ENCODE measurements around the gene GPR156. TPM values are rescaled to one million over a fixed set of nuclear protein-coding genes. Genes with fewer than 3 reads are reported as not detected.

GPR156 gene
- total and polyA plus RNA-seq, 4 donors, result 0.08 to 0.71 (median 0.41) TPM

- no peak for TF ChIP-seq CTCF (IDR thresholded peaks at IDR 0.05; ENCODE audit: control extremely low read depth, extremely low read depth)
- H3K27ac ChIP-seq (ENCODE audit: low read depth in 1 of 2, low read length in 1 of 2), result no peak overlapping the region
- no peaks in the 10 kb centered on the region for H3K36me3 ChIP-seq (ENCODE audit: control insufficient read depth in 4 of 4, insufficient read depth in 4 of 4, low read length in 4 of 4)
- no peaks in the 10 kb centered on the region for H3K4me1 ChIP-seq (ENCODE audit: control insufficient read depth in 5 of 5, insufficient read depth in 5 of 5, low read length in 5 of 5)
- no peak overlapping the region for H3K4me3 ChIP-seq
- 66 to 76% methylated on average over 50 to 72 of the region's 72 CpGs for WGBS, 2 donors
- ATAC-seq (ENCODE audit: insufficient read depth, low FRiP score), result no peak
- peaks cover 0 to 7% (median 0%) of the 10 kb centered on the region in 4 donors for H3K9me3 ChIP-seq (ENCODE audit: control insufficient read depth in 4 of 4, insufficient read depth in 3 of 4, low read length in 3 of 4)
- H3K27me3 ChIP-seq (ENCODE audit: control insufficient read depth in 3 of 3, insufficient read depth in 3 of 3, low read length in 2 of 3), result no peaks in the 10 kb centered on the region
- DNase-seq, result no peak
- no peak overlapping the region for H3K9ac ChIP-seq (ENCODE audit: insufficient read depth in 1 of 2, low read length in 2 of 2)
Measured at GRCh38 chr3:120306519-120307455, 21.8 kb upstream of the GPR156 start.

GRCh38 chr3:120304616-120305015, 19.6 kb upstream of the GPR156 start:
- Histone ChIP-seq H3K36me3 (ENCODE audit: control insufficient read depth in 4 of 4, insufficient read depth in 4 of 4, low read length in 4 of 4) (no peaks in the 10 kb centered on the region), H3K27ac (ENCODE audit: low read depth in 1 of 2, low read length in 1 of 2) (no peak overlapping the region), H3K4me1 (ENCODE audit: control insufficient read depth in 5 of 5, insufficient read depth in 5 of 5, low read length in 5 of 5) (no peaks in the 10 kb centered on the region), H3K27me3 (ENCODE audit: control insufficient read depth in 3 of 3, insufficient read depth in 3 of 3, low read length in 2 of 3) (no peaks in the 10 kb centered on the region), H3K9me3 (ENCODE audit: control insufficient read depth in 4 of 4, insufficient read depth in 3 of 4, low read length in 3 of 4) (peaks cover 0 to 7% (median 0%) of the 10 kb centered on the region in 4 donors), H3K9ac (ENCODE audit: insufficient read depth in 1 of 2, low read length in 2 of 2) (no peak overlapping the region), H3K4me3 (no peak overlapping the region)
- WGBS, 2 donors, result 91 to 96% methylated on average over 4 of the region's 4 CpGs
- ATAC-seq (ENCODE audit: insufficient read depth, low FRiP score) (no peak), DNase-seq (no peak)
- TF ChIP-seq CTCF (IDR thresholded peaks at IDR 0.05; ENCODE audit: control extremely low read depth, extremely low read depth), result no peak

- DNase-seq, result no peak
- peaks cover 0 to 5% (median 0%) of the 10 kb centered on the region in 4 donors for H3K9me3 ChIP-seq (ENCODE audit: control insufficient read depth in 4 of 4, insufficient read depth in 3 of 4, low read length in 3 of 4)
Measured at GRCh38 chr3:120302361-120302760, 17.3 kb upstream of the GPR156 start.

More at GRCh38 chr3:120302361-120302760, 17.3 kb upstream of the GPR156 start:
- no peak overlapping the region for H3K27ac ChIP-seq (ENCODE audit: low read depth in 1 of 2, low read length in 1 of 2)
- H3K4me3 ChIP-seq, result no peak overlapping the region
- H3K9ac ChIP-seq (ENCODE audit: insufficient read depth in 1 of 2, low read length in 2 of 2), result no peak overlapping the region
- no peaks in the 10 kb centered on the region for H3K4me1 ChIP-seq (ENCODE audit: control insufficient read depth in 5 of 5, insufficient read depth in 5 of 5, low read length in 5 of 5)
- H3K36me3 ChIP-seq (ENCODE audit: control insufficient read depth in 4 of 4, insufficient read depth in 4 of 4, low read length in 4 of 4), result no peaks in the 10 kb centered on the region
- WGBS, 2 donors, result 89 to 92% methylated on average over 5 of the region's 5 CpGs
- no peaks in the 10 kb centered on the region for H3K27me3 ChIP-seq (ENCODE audit: control insufficient read depth in 3 of 3, insufficient read depth in 3 of 3, low read length in 2 of 3)
- TF ChIP-seq CTCF (IDR thresholded peaks at IDR 0.05; ENCODE audit: control extremely low read depth, extremely low read depth), result no peak
- ATAC-seq (ENCODE audit: insufficient read depth, low FRiP score), result peak; percentile 47
